ENCODE measurements around the gene CCDC183. TPM values are rescaled to one million over a fixed set of nuclear protein-coding genes. Genes with fewer than 3 reads are reported as not detected.

Gene CCDC183
- total and polyA plus RNA-seq, 10 of the 15 experiments (the other 5 are each of a cell fraction or from before 2014, with no cell fraction given): 0.04 to 1.2 (median 0.55) TPM; not detected in 5

DNA sequence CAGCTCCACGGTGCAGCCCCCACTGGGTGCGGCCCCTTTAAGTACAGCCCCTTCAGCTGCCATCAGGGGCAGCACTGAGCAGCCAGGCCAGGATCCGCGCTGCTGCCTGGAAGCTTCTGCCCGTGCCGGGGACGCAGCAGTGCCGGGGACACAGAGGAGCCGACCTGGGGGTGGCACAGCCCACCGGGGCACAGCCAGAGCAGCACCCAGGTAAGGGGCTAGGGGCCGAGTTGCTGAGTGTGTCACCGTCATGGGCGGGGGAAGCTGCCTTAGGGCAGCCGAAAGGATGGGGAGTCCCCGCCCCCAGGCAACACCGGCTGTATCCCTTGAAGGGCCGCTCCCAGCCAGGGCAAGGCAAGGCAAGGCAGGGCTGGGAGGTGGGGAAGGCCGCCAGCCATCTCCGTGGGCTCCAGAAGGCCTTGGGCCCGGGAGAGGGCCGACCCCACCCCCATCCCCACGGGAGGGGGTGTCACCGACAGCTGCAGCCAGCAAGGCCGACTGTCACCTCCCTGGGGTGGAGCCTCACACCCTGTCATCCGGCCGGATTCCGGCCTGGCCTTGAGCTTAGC is 46.3 kb downstream of the CCDC183 start, which contains the start of gene AJM1 (continued):
- TF ChIP-seq, protein P1, sequence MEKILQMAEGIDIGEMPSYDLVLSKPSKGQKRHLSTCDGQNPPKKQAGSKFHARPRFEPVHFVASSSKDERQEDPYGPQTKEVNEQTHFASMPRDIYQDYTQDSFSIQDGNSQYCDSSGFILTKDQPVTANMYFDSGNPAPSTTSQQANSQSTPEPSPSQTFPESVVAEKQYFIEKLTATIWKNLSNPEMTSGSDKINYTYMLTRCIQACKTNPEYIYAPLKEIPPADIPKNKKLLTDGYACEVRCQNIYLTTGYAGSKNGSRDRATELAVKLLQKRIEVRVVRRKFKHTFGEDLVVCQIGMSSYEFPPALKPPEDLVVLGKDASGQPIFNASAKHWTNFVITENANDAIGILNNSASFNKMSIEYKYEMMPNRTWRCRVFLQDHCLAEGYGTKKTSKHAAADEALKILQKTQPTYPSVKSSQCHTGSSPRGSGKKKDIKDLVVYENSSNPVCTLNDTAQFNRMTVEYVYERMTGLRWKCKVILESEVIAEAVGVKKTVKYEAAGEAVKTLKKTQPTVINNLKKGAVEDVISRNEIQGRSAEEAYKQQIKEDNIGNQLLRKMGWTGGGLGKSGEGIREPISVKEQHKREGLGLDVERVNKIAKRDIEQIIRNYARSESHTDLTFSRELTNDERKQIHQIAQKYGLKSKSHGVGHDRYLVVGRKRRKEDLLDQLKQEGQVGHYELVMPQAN (conservative IDR thresholded peaks at IDR 0.05): peak; percentile 53
- TF ChIP-seq ZNF207 (IDR thresholded peaks at IDR 0.05; ENCODE audit: borderline replicate concordance): peak; percentile 73; the same call in 1 of the 2 replicates
- TF ChIP-seq GATAD2B (conservative IDR thresholded peaks at IDR 0.05; ENCODE audit: low read depth): peak; percentile 44; the same call in 1 of the 2 replicates
- TF ChIP-seq BACH1 (IDR thresholded peaks at IDR 0.05; ENCODE audit: borderline replicate concordance): peak; percentile 33; the same call in 1 of the 2 replicates
- TF ChIP-seq IKZF1 (conservative IDR thresholded peaks at IDR 0.05): peak; percentile 50; the same call in 1 of the 2 replicates
- peak; percentile 77 to 95; a peak in 3 of 4 replicates for TF ChIP-seq BHLHE40 (IDR thresholded peaks at IDR 0.05; ENCODE audit: borderline replicate concordance in 1 of 2, low read depth in 2 of 2, low read length in 1 of 2)
- peak; percentile 87 to 97 (median 90) for TF ChIP-seq CTCF (IDR thresholded peaks at IDR 0.05 in 2 of 3, conservative IDR thresholded peaks at IDR 0.05 in 1 of 3; ENCODE audit: control insufficient read depth in 2 of 3, extremely low read depth in 1 of 3, insufficient read depth in 1 of 3, low read depth in 3 of 3, low read length in 3 of 3)
- TF ChIP-seq SMARCA5 (IDR thresholded peaks at IDR 0.05): peak; percentile 98
- TF ChIP-seq DPF2 (IDR thresholded peaks at IDR 0.05): peak; percentile 28; the same call in 1 of the 2 replicates
- peak; percentile 45; the same call in 1 of the 2 replicates for TF ChIP-seq MXI1 (IDR thresholded peaks at IDR 0.05; ENCODE audit: low read depth, low read length)
- TF ChIP-seq RB1 (IDR thresholded peaks at IDR 0.05; ENCODE audit: borderline replicate concordance): peak; percentile 59; the same call in 1 of the 2 replicates
- peak; percentile 44 for TF ChIP-seq CREB1 (IDR thresholded peaks at IDR 0.05; ENCODE audit: low read depth)
- TF ChIP-seq NBN (IDR thresholded peaks at IDR 0.05): peak; percentile 83
- TF ChIP-seq, protein P2, sequence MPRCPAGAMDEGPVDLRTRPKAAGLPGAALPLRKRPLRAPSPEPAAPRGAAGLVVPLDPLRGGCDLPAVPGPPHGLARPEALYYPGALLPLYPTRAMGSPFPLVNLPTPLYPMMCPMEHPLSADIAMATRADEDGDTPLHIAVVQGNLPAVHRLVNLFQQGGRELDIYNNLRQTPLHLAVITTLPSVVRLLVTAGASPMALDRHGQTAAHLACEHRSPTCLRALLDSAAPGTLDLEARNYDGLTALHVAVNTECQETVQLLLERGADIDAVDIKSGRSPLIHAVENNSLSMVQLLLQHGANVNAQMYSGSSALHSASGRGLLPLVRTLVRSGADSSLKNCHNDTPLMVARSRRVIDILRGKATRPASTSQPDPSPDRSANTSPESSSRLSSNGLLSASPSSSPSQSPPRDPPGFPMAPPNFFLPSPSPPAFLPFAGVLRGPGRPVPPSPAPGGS (IDR thresholded peaks at IDR 0.05; ENCODE audit: borderline replicate concordance, insufficient read depth, low read depth, low read length, poor library complexity, severe bottlenecking): peak; percentile 62
- peak; percentile 38 for TF ChIP-seq KLF5 (IDR thresholded peaks at IDR 0.05; ENCODE audit: partially characterized antibody)
- peak; percentile 38; the same call in 1 of the 2 replicates for TF ChIP-seq RAD21 (IDR thresholded peaks at IDR 0.05; ENCODE audit: insufficient read depth, low read depth, low read length)
- TF ChIP-seq HDGF (IDR thresholded peaks at IDR 0.05): peak; percentile 54; the same call in 1 of the 2 replicates
- peak; percentile 54 for TF ChIP-seq POLR2A (IDR thresholded peaks at IDR 0.05; ENCODE audit: low read depth, low read length)
- peak; percentile 70 for TF ChIP-seq RELA (IDR thresholded peaks at IDR 0.05; ENCODE audit: borderline replicate concordance, partially characterized antibody)
